WTC11 (cell line): Measurements from ENCODE around the gene MARVELD2. TPM values are rescaled to one million over a fixed set of nuclear protein-coding genes. Genes with fewer than 3 reads are reported as not detected.

Experiments
- ATAC-seq: fragments of 200-7000 bp; cut with Tn5 transposase; 2 replicates; pipeline ENCODE4 v1.10.0; 2021; ENCODE audit warnings: mild to moderate bottlenecking, moderate library complexity
- CTCF ChIA-PET: fragments of 300-600 bp; sonication (Branson Sonifier 250); formaldehyde crosslinking; loops from one replicate; lab custom pipeline; 2021; ENCODE audit warnings: antibody characterized with exemption; lab: Charles Lee
- POLR2A ChIA-PET: fragments of 350-600 bp; sonication (Branson Sonifier 250); formaldehyde crosslinking; loops from one replicate; lab custom pipeline; 2021; ENCODE audit warnings: antibody characterized with exemption; lab: Charles Lee
- DNase-seq: peaks from one replicate; pipeline ENCODE4 v3.0.0; 2021; ENCODE audit warnings: low spot score
- H3K27ac Mint-ChIP-seq: 2 replicates; pipeline ENCODE4 v1.8.0; 2021; ENCODE audit warnings: mixed read lengths
- H3K27me3 Mint-ChIP-seq: 2 replicates; pipeline ENCODE4 v1.8.0; 2021; ENCODE audit warnings: low read depth, mild to moderate bottlenecking, moderate library complexity, mixed read lengths
- H3K36me3 Mint-ChIP-seq: 2 replicates; pipeline ENCODE4 v1.8.0; 2021; ENCODE audit warnings: mixed read lengths
- H3K4me1 Mint-ChIP-seq: 2 replicates; pipeline ENCODE4 v1.8.0; 2022; ENCODE audit warnings: mixed read lengths
- H3K4me3 Mint-ChIP-seq: 2 replicates; pipeline ENCODE4 v1.8.0; 2021; ENCODE audit warnings: mild to moderate bottlenecking, moderate library complexity, mixed read lengths
- H3K9me3 Mint-ChIP-seq: 2 replicates; pipeline ENCODE4 v1.8.0; 2021; ENCODE audit warnings: mixed read lengths
- ATF1 ChIP-seq: sonication (generic); formaldehyde crosslinking; IDR thresholded peaks from 2 replicates; pipeline ENCODE4 v1.8.1; 2023; ENCODE audit warnings: mild to moderate bottlenecking, moderate library complexity, missing genetic modification reagents
- ATF6 ChIP-seq: sonication (generic); formaldehyde crosslinking; IDR thresholded peaks from 2 replicates; pipeline ENCODE4 v1.8.1; 2023; ENCODE audit warnings: mild to moderate bottlenecking, missing genetic modification reagents
- CBFB ChIP-seq: sonication (generic); formaldehyde crosslinking; IDR thresholded peaks from 2 replicates; pipeline ENCODE4 v1.8.1; 2022; ENCODE audit warnings: mild to moderate bottlenecking, low read depth, missing genetic modification reagents
- EMX1 ChIP-seq: fragments of 250-450 bp; sonication (Bioruptor Pico); IDR thresholded peaks from 2 replicates; pipeline ENCODE4 v1.8.0; 2021; ENCODE audit warnings: mild to moderate bottlenecking
- ESRRA ChIP-seq: sonication (generic); formaldehyde crosslinking; IDR thresholded peaks from 2 replicates; pipeline ENCODE4 v1.8.1; 2022; ENCODE audit warnings: mild to moderate bottlenecking, missing genetic modification reagents, borderline replicate concordance
- FOXJ3 ChIP-seq: sonication (generic); formaldehyde crosslinking; IDR thresholded peaks from 2 replicates; pipeline ENCODE4 v1.9.0; 2021; ENCODE audit warnings: missing genetic modification reagents, mild to moderate bottlenecking, borderline replicate concordance
- HMGA2 ChIP-seq: fragments of 250-450 bp; sonication (Bioruptor Pico); IDR thresholded peaks from 2 replicates; pipeline ENCODE4 v1.4.0; 2021; ENCODE audit warnings: mild to moderate bottlenecking, moderate library complexity
- HMGXB4 ChIP-seq: sonication (generic); formaldehyde crosslinking; IDR thresholded peaks from 2 replicates; pipeline ENCODE4 v1.8.1; 2023; ENCODE audit warnings: mild to moderate bottlenecking, moderate library complexity, missing genetic modification reagents
- IRF1 ChIP-seq: sonication (generic); formaldehyde crosslinking; IDR thresholded peaks from 2 replicates; pipeline ENCODE4 v1.8.0; 2023; ENCODE audit warnings: missing genetic modification reagents
- IRF2 ChIP-seq: sonication (generic); formaldehyde crosslinking; IDR thresholded peaks from 2 replicates; pipeline ENCODE4 v1.8.0; 2022; ENCODE audit warnings: low read depth, missing genetic modification reagents, borderline replicate concordance
- JAZF1 ChIP-seq: fragments of 250-450 bp; sonication (Bioruptor Pico); IDR thresholded peaks from 2 replicates; pipeline ENCODE4 v1.9.0; 2021; ENCODE audit warnings: moderate library complexity, mild to moderate bottlenecking, inconsistent platforms
- PRDM15 ChIP-seq: sonication (generic); formaldehyde crosslinking; IDR thresholded peaks from 2 replicates; pipeline ENCODE4 v1.8.0; 2022; ENCODE audit warnings: missing genetic modification reagents
- SOX15 ChIP-seq: fragments of 250-450 bp; sonication (Bioruptor Pico); IDR thresholded peaks from 2 replicates; pipeline ENCODE4 v1.9.0; 2021; ENCODE audit warnings: mild to moderate bottlenecking
- TEAD4 ChIP-seq: sonication (generic); formaldehyde crosslinking; IDR thresholded peaks from 2 replicates; pipeline ENCODE4 v1.8.0; 2022; ENCODE audit warnings: mild to moderate bottlenecking, missing genetic modification reagents
- USF1 ChIP-seq: sonication (generic); formaldehyde crosslinking; IDR thresholded peaks from 2 replicates; pipeline ENCODE4 v1.8.0; 2022; ENCODE audit warnings: mild to moderate bottlenecking, missing genetic modification reagents
- USF2 ChIP-seq: sonication (generic); formaldehyde crosslinking; IDR thresholded peaks from 2 replicates; pipeline ENCODE4 v1.8.1; 2023; ENCODE audit warnings: mild to moderate bottlenecking, missing genetic modification reagents, moderate library complexity
- ZNF138 ChIP-seq: sonication (generic); formaldehyde crosslinking; conservative IDR thresholded peaks from 2 replicates; pipeline ENCODE4 v1.8.1; 2022; ENCODE audit warnings: mild to moderate bottlenecking, moderate library complexity, missing genetic modification reagents
- ZNF281 ChIP-seq: sonication (generic); formaldehyde crosslinking; IDR thresholded peaks from 2 replicates; pipeline ENCODE4 v1.8.0; 2023; ENCODE audit warnings: mild to moderate bottlenecking, missing genetic modification reagents
- ZSCAN18 ChIP-seq: fragments of 250-450 bp; sonication (Bioruptor Pico); IDR thresholded peaks from 2 replicates; pipeline ENCODE4 v2.1.2; 2022; ENCODE audit warnings: mild to moderate bottlenecking, moderate library complexity
- total RNA-seq: library from RNA; stranded (reverse); gene quantifications from 3 replicates; pipeline ENCODE4 v1.2.3, GENCODE V29; 2021

The MARVELD2 gene
- total RNA-seq, 1 experiment from 2014 or later: 28.6 TPM

GRCh38 chr5:69416180-69416579 lies 1.3 kb downstream of the MARVELD2 start:
- DNase-seq (no peak), ATAC-seq (peak; percentile 5; the same call in 1 of the 2 replicates)
- Mint-ChIP-seq H3K9me3 (peaks cover 6% of the 10 kb centered on the region), H3K27ac (peak overlapping the region; percentile 96), H3K27me3 (no peaks in the 10 kb centered on the region), H3K4me3 (peak overlapping the region; percentile 91), H3K36me3 (peaks cover 27% of the 10 kb centered on the region), H3K4me1 (peaks cover 17% of the 10 kb centered on the region)
- ChIA-PET CTCF (no interaction called here), POLR2A (interaction anchor here (1.9 kb wide), 1 partner anchor 77 kb away, joined by 6 read pairs; no protein-coding TSS in a partner anchor)
- TF ChIP-seq HMGXB4 (CRISPR knock-in tag) (no peak), USF1 (no peak), USF2 (no peak), TEAD4 (no peak), PRDM15 (CRISPR knock-in tag) (no peak), JAZF1 (CRISPR knock-in tag) (no peak), HMGA2 (CRISPR knock-in tag) (no peak), ESRRA (CRISPR knock-in tag) (no peak), CBFB (CRISPR knock-in tag) (no peak), ATF6 (CRISPR knock-in tag) (no peak)

GRCh38 chr5:69416699-69417098 lies 1.8 kb downstream of the MARVELD2 start:
- TF ChIP-seq IRF2 (CRISPR knock-in tag) (no peak), ATF1 (no peak), EMX1 (CRISPR knock-in tag) (no peak), ZNF138 (CRISPR knock-in tag) (no peak)
- TF ChIP-seq, all 79 proteins: peak for 0
- CTCF ChIA-PET: no interaction called here
- Mint-ChIP-seq H3K9me3 (peaks cover 7% of the 10 kb centered on the region), H3K27ac (no peak overlapping the region), H3K27me3 (no peaks in the 10 kb centered on the region), H3K36me3 (peaks cover 23% of the 10 kb centered on the region), H3K4me1 (peaks cover 17% of the 10 kb centered on the region), H3K4me3 (peak overlapping the region; percentile 38)
- POLR2A ChIA-PET: interaction anchor here (0.6 kb wide), 1 partner anchor 10 kb away, joined by 4 read pairs; no protein-coding TSS in a partner anchor
- ATAC-seq (no peak), DNase-seq (no peak)

GRCh38 chr5:69418554-69418953 lies 3.6 kb downstream of the MARVELD2 start:
- no peak overlapping the region for H3K27ac Mint-ChIP-seq
- H3K9me3 Mint-ChIP-seq: peaks cover 22% of the 10 kb centered on the region
- DNase-seq: no peak
- ATAC-seq: no peak
- H3K4me3 Mint-ChIP-seq: no peak overlapping the region
- ChIA-PET CTCF (no interaction called here), POLR2A (no interaction called here)
- no peaks in the 10 kb centered on the region; the same call in 1 of the 2 replicates for H3K27me3 Mint-ChIP-seq
- H3K4me1 Mint-ChIP-seq: peaks cover 17% of the 10 kb centered on the region
- peaks cover 38% of the 10 kb centered on the region for H3K36me3 Mint-ChIP-seq
- TF ChIP-seq ZSCAN18 (CRISPR knock-in tag) (no peak), IRF1 (CRISPR knock-in tag) (no peak), FOXJ3 (no peak), SOX15 (CRISPR knock-in tag) (no peak), HMGA2 (CRISPR knock-in tag) (no peak), ZNF281 (CRISPR knock-in tag) (no peak)
